ENCODE measurements around the gene OLA1.

The OLA1 gene

GRCh38 chr2:174106736-174107135 lies 141.6 kb downstream of the OLA1 start:
- no peak for TF ChIP-seq CTCF (IDR thresholded peaks at IDR 0.05; ENCODE audit: low read depth, low read length)

GRCh38 chr2:174094542-174094941 lies 153.8 kb downstream of the OLA1 start:
- TF ChIP-seq CTCF (IDR thresholded peaks at IDR 0.05; ENCODE audit: low read depth, low read length) = no peak
- Histone ChIP-seq H3K36me3 (no peaks in the 10 kb centered on the region), H3K4me3 (ENCODE audit: low read depth, low read length) (no peak overlapping the region), H3K9me3 (ENCODE audit: severe bottlenecking) (no peaks in the 10 kb centered on the region), H3K27ac (no peak overlapping the region), H3K27me3 (ENCODE audit: insufficient read depth, low read depth, severe bottlenecking) (no peaks in the 10 kb centered on the region)
- DNase-seq = no peak

More at GRCh38 chr2:174106736-174107135, 141.6 kb downstream of the OLA1 start:
- Histone ChIP-seq H3K27ac (no peak overlapping the region), H3K27me3 (ENCODE audit: insufficient read depth, low read depth, severe bottlenecking) (no peaks in the 10 kb centered on the region), H3K9me3 (ENCODE audit: severe bottlenecking) (no peaks in the 10 kb centered on the region), H3K36me3 (no peaks in the 10 kb centered on the region), H3K4me3 (ENCODE audit: low read depth, low read length) (no peak overlapping the region)
- no peak for DNase-seq

GRCh38 chr2:174090476-174090875 lies 157.9 kb downstream of the OLA1 start:
- Histone ChIP-seq H3K36me3 (no peaks in the 10 kb centered on the region), H3K27ac (no peak overlapping the region), H3K27me3 (ENCODE audit: insufficient read depth, low read depth, severe bottlenecking) (no peaks in the 10 kb centered on the region), H3K4me3 (ENCODE audit: low read depth, low read length) (no peak overlapping the region), H3K9me3 (ENCODE audit: severe bottlenecking) (no peaks in the 10 kb centered on the region)
- no peak for TF ChIP-seq CTCF (IDR thresholded peaks at IDR 0.05; ENCODE audit: low read depth, low read length)
- DNase-seq = no peak

GRCh38 chr2:174088706-174089460 lies 159.4 kb downstream of the OLA1 start:
- no peaks in the 10 kb centered on the region for H3K36me3 ChIP-seq
- no peaks in the 10 kb centered on the region for H3K9me3 ChIP-seq (ENCODE audit: severe bottlenecking)
- TF ChIP-seq CTCF (IDR thresholded peaks at IDR 0.05; ENCODE audit: low read depth, low read length) = no peak
- H3K27me3 ChIP-seq (ENCODE audit: insufficient read depth, low read depth, severe bottlenecking) = no peaks in the 10 kb centered on the region
- no peak overlapping the region for H3K4me3 ChIP-seq (ENCODE audit: low read depth, low read length)
- DNase-seq = no peak
- no peak overlapping the region for H3K27ac ChIP-seq

GRCh38 chr2:174086708-174087107 lies 161.6 kb downstream of the OLA1 start:
- no peak for TF ChIP-seq CTCF (IDR thresholded peaks at IDR 0.05; ENCODE audit: low read depth, low read length)
- H3K4me3 ChIP-seq (ENCODE audit: low read depth, low read length) = no peak overlapping the region
- H3K9me3 ChIP-seq (ENCODE audit: severe bottlenecking) = no peaks in the 10 kb centered on the region
- no peak overlapping the region for H3K27ac ChIP-seq
- no peaks in the 10 kb centered on the region for H3K27me3 ChIP-seq (ENCODE audit: insufficient read depth, low read depth, severe bottlenecking)
- DNase-seq = no peak
- no peaks in the 10 kb centered on the region for H3K36me3 ChIP-seq

GRCh38 chr2:174085781-174086180 lies 162.6 kb downstream of the OLA1 start:
- Histone ChIP-seq H3K27me3 (ENCODE audit: insufficient read depth, low read depth, severe bottlenecking) (no peaks in the 10 kb centered on the region), H3K27ac (no peak overlapping the region)
- DNase-seq = no peak

More at GRCh38 chr2:174085781-174086180, 162.6 kb downstream of the OLA1 start:
- no peaks in the 10 kb centered on the region for H3K9me3 ChIP-seq (ENCODE audit: severe bottlenecking)
- TF ChIP-seq CTCF (IDR thresholded peaks at IDR 0.05; ENCODE audit: low read depth, low read length) = no peak
- H3K4me3 ChIP-seq (ENCODE audit: low read depth, low read length) = no peak overlapping the region
- no peaks in the 10 kb centered on the region for H3K36me3 ChIP-seq

Measured in WERI-Rb-1 (cell line).